Activated CD8-positive, alpha-beta memory T cell treated with anti-CD3 and anti-CD28 coated beads, Interleukin-2, amount 10 ng/mL, durations not matched to agents 7 days and 5 days (primary cell): ENCODE measurements around the gene LRGUK. TPM values are rescaled to one million over a fixed set of nuclear protein-coding genes. Genes with fewer than 3 reads are reported as not detected.
"Not testable (repeated sequence)": the region's sequence is repeated elsewhere in the genome, so short reads cannot be mapped to it uniquely, and the experiment has no call there.

Experiments
- ATAC-seq: fragments of 150-1000 bp; cut with Tn5 transposase; one replicate; pipeline ENCODE4 v1.10.0; 2021; ENCODE audit warnings: moderate library complexity
- CTCF ChIA-PET: fragments of 350-600 bp; sonication (Branson Sonifier 250); formaldehyde crosslinking; loops from one replicate; lab custom pipeline; 2021; ENCODE audit warnings: antibody characterized with exemption; lab: Charles Lee
- DNase-seq: peaks from one replicate; pipeline ENCODE4 v3.0.0-alpha.2; 2020
- H3K27ac Mint-ChIP-seq: one replicate; pipeline ENCODE4 v1.8.0; 2021; ENCODE audit warnings: mild to moderate bottlenecking, mixed read lengths
- H3K27me3 Mint-ChIP-seq: one replicate; pipeline ENCODE4 v1.8.0; 2021; ENCODE audit warnings: mixed read lengths
- H3K36me3 Mint-ChIP-seq: one replicate; pipeline ENCODE4 v1.8.0; 2021; ENCODE audit warnings: mild to moderate bottlenecking, mixed read lengths
- H3K4me1 Mint-ChIP-seq: one replicate; pipeline ENCODE4 v1.8.0; 2021; ENCODE audit warnings: mixed read lengths
- H3K4me3 Mint-ChIP-seq: one replicate; pipeline ENCODE4 v1.8.0; 2021; ENCODE audit warnings: mild to moderate bottlenecking, moderate library complexity, mixed read lengths
- H3K9me3 Mint-ChIP-seq: one replicate; pipeline ENCODE4 v1.8.0; 2022; ENCODE audit warnings: low read depth, mixed read lengths
- total RNA-seq, 2 experiments: library from RNA; stranded (reverse); gene quantifications; one replicate each; pipeline ENCODE4 v1.2.3, GENCODE V29; 2021

The LRGUK gene
- total RNA-seq, 2 experiments from 2014 or later = 0.18 to 0.19 TPM

DNA sequence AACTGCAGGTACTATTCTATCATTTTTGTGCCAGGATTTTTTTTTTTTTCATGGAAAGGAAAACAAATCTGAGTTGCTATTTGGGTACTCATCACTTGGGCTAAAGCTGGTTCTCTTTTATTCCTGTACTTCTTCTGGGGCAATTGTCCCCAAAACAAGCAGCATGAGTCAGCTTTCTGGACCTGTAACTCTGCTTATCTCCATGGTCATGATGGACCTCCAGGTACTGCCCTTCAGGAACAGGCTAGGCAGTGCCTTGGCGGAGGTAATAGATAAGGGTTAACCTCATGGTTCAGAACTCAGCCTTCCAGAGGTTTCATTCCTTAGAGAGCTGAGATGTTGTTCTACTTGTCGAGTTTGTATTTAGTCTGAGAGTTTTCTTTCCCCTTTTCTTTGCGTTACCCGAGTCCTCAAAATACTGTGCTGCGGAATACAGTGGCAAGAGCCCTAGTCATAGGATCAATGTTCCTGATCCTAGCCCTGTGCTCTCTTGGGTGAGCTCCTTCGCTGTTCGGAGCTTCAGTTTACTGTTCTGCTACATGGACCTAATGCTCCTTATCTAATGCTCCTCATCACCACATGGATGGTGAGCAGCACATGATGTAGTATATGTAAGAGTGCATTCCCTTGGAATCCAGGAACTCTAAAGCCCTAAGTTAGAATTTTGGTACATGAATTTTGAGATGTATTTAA is 74.6 kb downstream of the LRGUK start:
- Mint-ChIP-seq H3K27me3 (peaks cover 5% of the 10 kb centered on the region), H3K4me1 (no peaks in the 10 kb centered on the region), H3K27ac (no peak overlapping the region), H3K4me3 (no peak overlapping the region), H3K36me3 (no peaks in the 10 kb centered on the region), H3K9me3 (no peaks in the 10 kb centered on the region)
- DNase-seq = no peak
- CTCF ChIA-PET = no interaction called here
- ATAC-seq = no peak

DNA sequence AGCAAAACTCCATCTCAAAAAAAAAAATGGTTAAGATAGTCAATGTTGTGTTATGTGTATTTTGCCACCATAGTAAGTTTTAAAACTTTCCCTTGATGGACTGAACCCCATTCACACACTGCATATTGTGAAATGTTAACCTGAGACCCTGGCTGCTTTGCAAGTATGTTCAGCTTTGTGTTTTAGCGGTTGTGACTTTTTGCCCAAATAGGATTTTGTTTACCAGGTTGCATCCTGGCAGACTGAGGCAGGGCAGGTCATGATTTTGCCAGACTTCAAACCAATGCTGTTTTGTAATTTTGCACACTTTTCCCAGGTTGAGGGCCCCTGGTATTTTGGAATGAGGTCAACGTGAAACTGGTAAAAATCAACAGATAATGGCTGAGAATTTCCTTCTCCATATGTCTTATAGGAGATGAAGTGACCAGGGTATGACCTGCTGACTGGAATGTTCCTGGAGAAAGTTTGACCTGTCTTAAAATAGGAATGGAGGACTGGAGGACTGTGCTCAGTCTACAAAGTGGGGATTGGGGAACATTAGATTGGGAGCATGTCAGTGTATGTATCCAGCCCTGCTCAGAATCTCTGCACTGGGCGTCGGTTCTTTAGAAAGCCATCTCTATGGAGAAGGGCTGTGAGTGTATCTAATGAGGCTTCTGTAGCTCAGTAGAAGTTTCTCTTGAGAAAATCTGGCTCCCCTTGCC is 76.2 kb downstream of the LRGUK start:
- no peak for ATAC-seq
- no peak overlapping the region for H3K4me3 Mint-ChIP-seq
- no peak for DNase-seq
- H3K27ac Mint-ChIP-seq = no peak overlapping the region
- CTCF ChIA-PET = no interaction called here
- no peaks in the 10 kb centered on the region for H3K9me3 Mint-ChIP-seq
- peaks cover under 1% of the 10 kb centered on the region for H3K27me3 Mint-ChIP-seq
- H3K36me3 Mint-ChIP-seq = no peaks in the 10 kb centered on the region
- H3K4me1 Mint-ChIP-seq = no peaks in the 10 kb centered on the region

DNA sequence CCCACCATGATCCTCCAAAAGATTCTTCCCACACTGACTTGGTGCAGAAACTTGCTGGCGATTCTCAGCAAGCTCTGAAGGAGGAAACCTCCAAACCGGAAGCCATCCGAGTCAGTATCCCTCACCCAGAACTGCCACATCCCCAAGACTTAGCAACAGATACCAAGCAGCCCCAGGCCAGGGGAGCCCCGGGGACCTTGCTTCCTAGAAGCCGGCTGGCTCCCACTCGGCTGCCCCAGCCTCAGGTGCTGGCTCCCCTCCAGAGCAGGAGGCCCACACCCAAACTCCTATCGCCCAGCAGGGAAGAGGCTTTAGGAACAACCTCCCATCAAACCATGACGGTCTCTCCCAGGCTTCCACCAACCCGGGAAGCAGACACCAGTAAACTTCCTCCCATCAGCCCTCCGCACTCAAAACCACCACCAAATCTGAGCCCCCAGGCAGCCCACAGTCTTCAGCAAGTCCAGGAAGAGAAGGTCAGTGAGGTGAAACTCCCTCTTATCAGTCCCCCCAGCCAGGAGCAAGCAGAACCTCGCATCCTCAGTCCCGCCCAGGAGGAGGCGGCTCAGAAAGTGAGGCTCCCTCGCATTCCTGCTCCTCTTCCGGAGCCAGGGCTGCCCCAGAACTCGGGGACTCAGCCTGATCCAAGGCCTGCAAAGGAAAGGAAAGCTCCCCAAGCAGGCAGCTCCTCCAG is 82.3 kb downstream of the LRGUK start:
- no peaks in the 10 kb centered on the region for H3K9me3 Mint-ChIP-seq
- no peak for ATAC-seq
- H3K36me3 Mint-ChIP-seq = no peaks in the 10 kb centered on the region
- no peak overlapping the region for H3K27ac Mint-ChIP-seq
- no peak overlapping the region for H3K4me3 Mint-ChIP-seq
- DNase-seq = no peak
- H3K27me3 Mint-ChIP-seq = peaks cover 13% of the 10 kb centered on the region
- H3K4me1 Mint-ChIP-seq = no peaks in the 10 kb centered on the region
- CTCF ChIA-PET = no interaction called here

DNA sequence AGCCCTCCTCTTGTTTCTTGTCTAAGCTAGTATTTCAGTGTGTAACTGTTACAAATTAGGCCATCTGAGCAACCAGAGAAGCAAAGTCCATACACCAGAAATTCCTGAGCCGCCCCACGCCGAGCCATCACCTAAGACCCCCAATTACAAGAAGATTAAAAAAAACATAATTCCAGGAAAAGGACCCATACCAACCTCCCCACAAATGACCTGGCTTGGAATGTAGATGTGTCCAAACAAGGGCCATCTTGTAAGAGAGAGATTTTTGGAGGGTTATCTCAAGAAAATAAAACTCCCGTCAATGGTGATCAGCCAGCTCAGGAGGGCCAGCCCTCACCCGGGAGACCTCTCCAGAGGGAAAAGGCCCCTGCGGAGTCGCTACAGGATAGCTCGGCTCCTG is 83.1 kb downstream of the LRGUK start:
- Mint-ChIP-seq H3K36me3 (no peaks in the 10 kb centered on the region), H3K9me3 (no peaks in the 10 kb centered on the region), H3K27ac (no peak overlapping the region), H3K4me1 (no peaks in the 10 kb centered on the region), H3K4me3 (no peak overlapping the region), H3K27me3 (peaks cover 13% of the 10 kb centered on the region)
- DNase-seq = no peak
- CTCF ChIA-PET = no interaction called here
- no peak for ATAC-seq

DNA sequence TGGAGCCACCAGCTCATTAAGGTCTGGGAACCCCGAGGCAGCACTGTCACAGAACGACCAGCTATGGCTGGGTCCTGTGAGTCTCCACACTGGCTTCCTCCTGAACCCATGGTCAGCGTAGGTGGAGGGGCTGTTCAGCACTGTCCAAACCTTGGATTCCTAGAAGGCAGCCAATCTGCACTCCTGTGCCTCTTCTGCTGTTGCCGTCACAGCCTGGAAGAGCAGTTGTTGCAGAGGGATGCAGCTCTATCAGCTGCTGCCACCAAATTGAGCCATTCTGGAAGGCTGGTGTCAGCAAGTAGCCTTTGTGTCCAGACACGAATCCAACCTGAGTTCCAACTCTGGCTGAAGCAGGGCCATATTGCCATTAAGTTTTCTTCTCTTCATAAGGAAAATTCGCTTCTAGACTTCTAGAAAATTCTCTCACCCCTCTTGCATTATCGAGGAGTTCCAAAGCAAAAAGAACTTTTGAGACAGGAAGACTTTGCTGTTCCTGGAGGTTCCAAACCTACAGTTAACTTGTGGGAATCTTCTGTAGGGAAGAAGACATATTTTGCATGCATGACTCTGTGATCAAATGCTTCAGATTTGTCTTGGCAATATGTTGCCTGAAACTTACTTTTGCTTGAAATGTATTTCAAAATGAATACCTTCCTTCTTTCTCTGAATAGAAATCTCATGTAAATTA is 84.0 kb downstream of the LRGUK start:
- Mint-ChIP-seq H3K36me3 (no peaks in the 10 kb centered on the region), H3K27ac (no peak overlapping the region), H3K4me1 (no peaks in the 10 kb centered on the region), H3K9me3 (no peaks in the 10 kb centered on the region), H3K4me3 (no peak overlapping the region), H3K27me3 (peaks cover 16% of the 10 kb centered on the region)
- CTCF ChIA-PET = no interaction called here
- no peak for ATAC-seq
- DNase-seq = no peak

DNA sequence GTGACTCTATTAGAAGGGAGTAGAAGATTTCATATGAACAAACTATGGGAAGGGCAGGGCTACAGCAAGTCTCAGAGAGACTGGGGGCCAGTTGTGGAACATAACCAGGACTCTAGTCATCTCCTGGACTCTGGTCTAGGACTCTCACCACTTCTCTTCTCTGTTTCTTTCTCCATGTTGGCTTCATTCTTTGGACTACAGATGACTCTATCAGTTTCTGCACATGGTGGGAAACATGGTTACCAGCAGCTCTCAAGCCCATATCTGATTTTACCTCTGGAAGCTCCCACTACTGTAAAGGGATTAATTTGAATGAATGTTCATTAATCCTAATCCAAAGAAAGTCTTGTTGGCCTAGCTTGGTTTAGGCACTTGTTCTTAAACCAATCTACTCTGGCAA is 84.7 kb downstream of the LRGUK start:
- Mint-ChIP-seq H3K4me1 (no peaks in the 10 kb centered on the region), H3K9me3 (no peaks in the 10 kb centered on the region), H3K27me3 (peaks cover 16% of the 10 kb centered on the region), H3K4me3 (no peak overlapping the region), H3K36me3 (no peaks in the 10 kb centered on the region), H3K27ac (no peak overlapping the region)
- ATAC-seq (no peak), DNase-seq (no peak)
- CTCF ChIA-PET = no interaction called here

DNA sequence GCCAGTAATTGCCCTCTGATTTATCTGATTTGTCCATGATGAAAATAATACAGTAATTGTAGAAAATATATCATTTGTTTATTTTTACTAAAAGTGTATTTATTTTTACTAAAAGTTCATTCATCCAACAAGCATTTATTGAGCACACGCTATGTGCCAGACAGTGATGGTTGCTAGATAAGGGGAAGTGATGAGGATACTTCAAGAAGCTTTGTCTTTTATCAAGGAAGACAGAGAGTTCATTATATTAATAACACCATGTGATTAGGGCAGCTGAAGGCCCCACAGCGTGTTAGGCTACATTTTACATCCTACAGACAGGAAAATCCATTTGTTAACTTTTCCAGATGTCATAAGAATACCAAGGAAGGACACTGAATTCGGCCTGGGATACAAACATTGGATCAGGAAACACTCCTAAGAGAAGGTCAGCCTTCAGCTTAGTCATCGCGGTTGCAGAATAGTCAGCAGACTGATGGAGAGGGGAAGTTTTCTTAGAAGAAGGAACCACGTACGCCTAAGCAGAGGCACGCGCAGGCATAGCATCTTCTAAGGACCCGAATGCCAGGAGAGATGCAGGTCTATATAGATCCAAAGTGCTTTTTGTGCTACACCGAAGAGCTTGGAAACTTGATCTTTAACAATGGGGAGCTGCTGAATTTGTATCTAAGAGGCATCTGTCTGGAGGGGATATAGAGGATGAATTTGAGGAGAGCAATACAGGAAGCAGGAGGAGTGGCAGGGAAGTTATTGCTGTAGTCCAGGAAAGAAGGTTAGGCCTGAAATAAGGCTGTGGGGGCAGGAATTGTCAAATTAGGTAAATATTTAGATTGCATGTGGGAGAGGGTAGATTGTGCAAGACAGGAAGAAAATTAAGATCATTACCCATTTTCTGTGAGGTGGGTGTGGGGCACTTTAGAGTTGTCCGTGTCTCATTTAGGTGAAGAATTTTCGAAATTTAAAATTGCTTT is 85.7 kb downstream of the LRGUK start:
- CTCF ChIA-PET = no interaction called here
- Mint-ChIP-seq H3K27ac (no peak overlapping the region), H3K4me3 (no peak overlapping the region), H3K27me3 (peaks cover 16% of the 10 kb centered on the region), H3K4me1 (no peaks in the 10 kb centered on the region), H3K36me3 (no peaks in the 10 kb centered on the region), H3K9me3 (no peaks in the 10 kb centered on the region)
- ATAC-seq = no peak
- no peak for DNase-seq

DNA sequence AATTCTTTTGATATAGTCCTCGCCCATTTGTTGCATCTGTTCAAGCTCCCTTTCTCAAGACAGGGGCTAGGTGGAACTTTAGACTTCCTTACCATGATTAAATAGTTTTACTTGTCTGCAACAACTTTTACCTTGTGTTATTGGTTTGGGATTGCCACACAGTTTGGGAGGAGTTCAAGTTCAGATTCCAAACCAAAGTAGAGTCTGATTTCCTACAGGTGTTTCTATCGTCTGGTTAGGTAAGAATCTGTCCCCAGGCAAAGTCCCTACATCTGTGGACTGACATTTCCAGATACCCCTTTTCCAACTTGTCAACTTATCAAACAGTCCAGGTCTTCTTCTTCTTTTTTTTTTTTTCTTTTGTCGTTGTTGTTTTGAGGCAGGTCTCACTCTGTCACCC is 93.1 kb downstream of the LRGUK start:
- no peak for ATAC-seq
- Mint-ChIP-seq H3K9me3 (no peaks in the 10 kb centered on the region), H3K27me3 (peaks cover 11% of the 10 kb centered on the region), H3K4me3 (no peak overlapping the region), H3K27ac (no peak overlapping the region), H3K36me3 (no peaks in the 10 kb centered on the region), H3K4me1 (no peaks in the 10 kb centered on the region)
- CTCF ChIA-PET = no interaction called here
- no peak for DNase-seq

DNA sequence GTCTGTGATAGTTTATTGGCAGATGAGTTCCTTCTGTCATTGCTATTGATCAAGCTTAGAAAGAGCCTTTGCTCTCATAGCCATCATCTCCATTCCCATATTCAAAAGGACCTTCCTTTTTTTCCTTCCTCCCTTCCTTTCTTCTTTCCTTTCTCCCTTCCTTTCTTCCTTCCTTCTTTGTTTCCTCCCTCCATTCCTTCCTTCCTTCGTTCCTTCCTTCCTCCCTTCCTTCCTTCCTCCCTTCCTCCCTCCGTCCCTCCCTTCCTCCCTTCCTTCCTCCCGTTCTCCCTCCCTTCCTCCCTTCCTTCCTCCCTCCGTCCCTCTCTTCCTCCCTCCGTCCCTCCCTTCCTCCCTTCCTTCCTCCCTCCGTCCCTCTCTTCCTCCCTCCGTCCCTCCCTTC is 104.2 kb downstream of the LRGUK start:
- H3K9me3 Mint-ChIP-seq, H3K4me1 Mint-ChIP-seq, H3K27ac Mint-ChIP-seq, H3K4me3 Mint-ChIP-seq, H3K36me3 Mint-ChIP-seq, ATAC-seq, CTCF ChIA-PET, DNase-seq: not testable (repeated sequence)
- H3K27me3 Mint-ChIP-seq = peaks cover 11% of the 10 kb centered on the region

DNA sequence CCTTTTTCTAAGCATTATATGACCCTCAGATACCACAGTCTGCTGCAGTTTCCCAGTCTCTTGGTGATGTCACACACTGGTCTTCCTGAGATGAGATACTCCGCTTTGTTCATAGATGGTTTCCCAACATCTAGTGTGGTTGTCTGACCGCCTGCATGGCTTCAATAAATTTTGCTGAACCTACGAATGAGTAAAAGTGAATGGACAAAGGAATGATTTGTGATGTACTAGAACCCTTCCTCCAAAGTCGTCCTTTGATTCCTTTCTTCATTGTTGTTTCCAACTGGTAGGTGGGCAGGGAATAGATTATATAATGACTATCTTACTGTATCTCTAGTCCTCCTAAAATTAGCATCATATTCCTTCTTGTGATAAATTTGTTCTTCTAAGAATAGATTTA is 107.1 kb downstream of the LRGUK start:
- Mint-ChIP-seq H3K36me3 (no peaks in the 10 kb centered on the region), H3K27ac (no peak overlapping the region), H3K27me3 (peaks cover 11% of the 10 kb centered on the region), H3K9me3 (no peaks in the 10 kb centered on the region), H3K4me3 (no peak overlapping the region), H3K4me1 (no peaks in the 10 kb centered on the region)
- CTCF ChIA-PET = no interaction called here
- no peak for DNase-seq
- no peak for ATAC-seq

DNA sequence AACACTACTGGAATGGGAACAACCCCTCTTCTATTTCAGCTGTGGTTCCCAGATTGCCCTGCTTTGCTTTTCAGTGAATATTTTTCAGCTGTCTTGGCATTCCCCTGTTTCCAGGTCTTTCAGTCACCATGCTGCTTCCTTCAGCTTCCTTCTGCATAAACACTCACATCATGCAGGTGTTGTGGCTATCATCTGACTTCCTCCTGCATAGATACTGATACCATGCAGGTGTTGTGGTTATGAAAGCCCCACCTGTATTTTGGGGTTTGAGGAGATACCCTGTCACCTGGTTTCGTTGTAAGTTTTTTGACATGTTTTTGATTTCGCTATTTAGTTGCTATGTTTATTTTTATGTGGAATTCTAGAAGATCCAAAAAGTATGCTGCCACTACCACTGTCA is 118.1 kb downstream of the LRGUK start:
- H3K27me3 Mint-ChIP-seq = peaks cover 15% of the 10 kb centered on the region
- H3K4me3 Mint-ChIP-seq = no peak overlapping the region
- H3K9me3 Mint-ChIP-seq = peaks cover 3% of the 10 kb centered on the region
- CTCF ChIA-PET = no interaction called here
- ATAC-seq (no peak), DNase-seq (no peak)
- H3K4me1 Mint-ChIP-seq = no peaks in the 10 kb centered on the region
- H3K36me3 Mint-ChIP-seq = no peaks in the 10 kb centered on the region
- H3K27ac Mint-ChIP-seq = no peak overlapping the region

DNA sequence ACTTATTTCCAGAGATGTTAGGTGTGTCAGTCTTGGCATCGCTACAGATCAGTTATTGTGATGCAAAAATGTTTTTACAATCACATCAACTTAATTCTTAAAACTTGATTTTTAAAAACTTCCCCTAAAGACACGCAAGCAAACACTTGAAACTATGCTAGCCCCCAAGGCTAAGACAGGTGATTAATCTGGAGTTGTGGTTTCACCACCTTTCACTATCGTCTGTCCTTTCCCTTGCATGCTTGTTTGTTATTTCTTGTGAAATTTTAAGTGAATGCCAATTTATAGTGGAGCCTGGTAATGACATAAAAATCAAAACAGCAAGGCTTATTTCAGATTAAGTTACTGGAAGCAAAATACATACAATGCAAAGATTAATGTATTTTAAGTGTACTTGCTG is 119.2 kb downstream of the LRGUK start:
- Mint-ChIP-seq H3K27ac (no peak overlapping the region), H3K4me3 (no peak overlapping the region), H3K4me1 (no peaks in the 10 kb centered on the region), H3K27me3 (peaks cover 11% of the 10 kb centered on the region), H3K9me3 (no peaks in the 10 kb centered on the region), H3K36me3 (no peaks in the 10 kb centered on the region)
- DNase-seq (no peak), ATAC-seq (no peak)
- CTCF ChIA-PET = no interaction called here

DNA sequence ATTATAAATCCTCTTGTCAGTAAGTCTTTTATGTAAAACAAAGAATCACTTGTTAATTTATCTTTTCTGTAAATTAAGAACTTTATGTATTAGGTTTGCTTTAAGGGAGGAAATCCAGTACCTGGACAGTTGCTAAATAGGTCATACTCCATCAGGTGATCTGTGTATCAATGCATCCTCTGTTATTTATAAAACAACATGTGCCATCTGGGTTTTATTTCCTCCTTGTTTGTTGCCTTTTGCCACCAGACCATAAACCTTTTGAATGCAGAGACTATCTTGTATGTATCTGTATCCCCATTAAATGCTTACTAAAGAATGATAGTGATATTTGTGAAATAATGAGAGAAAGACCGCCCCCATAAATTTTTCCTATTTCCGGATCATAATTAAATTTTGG is 119.6 kb downstream of the LRGUK start:
- CTCF ChIA-PET = no interaction called here
- Mint-ChIP-seq H3K27ac (no peak overlapping the region), H3K27me3 (peaks cover 11% of the 10 kb centered on the region), H3K9me3 (no peaks in the 10 kb centered on the region), H3K4me3 (no peak overlapping the region), H3K36me3 (no peaks in the 10 kb centered on the region), H3K4me1 (no peaks in the 10 kb centered on the region)
- no peak for DNase-seq
- ATAC-seq = no peak
